Stomach (tissue), 4 donors: ENCODE data around the gene MMP25.

Experiments
- POLR2A ChIP-seq, 4 donors: fragments of 450-650 bp; IDR thresholded peaks; one replicate each; pipeline ENCODE4 v1.6.1; 2016; ENCODE audit warnings: antibody characterized with exemption in 4 of 4, control low read depth in 2 of 4, mild to moderate bottlenecking in 1 of 4, moderate library complexity in 1 of 4
- POLR2AphosphoS5 ChIP-seq, 3 donors: sonication (generic); formaldehyde crosslinking; IDR thresholded peaks; one replicate each; pipeline ENCODE4 v1.6.1; 2016; ENCODE audit warnings: antibody characterized with exemption in 3 of 3
- TF ChIP-seq, protein P1 (sequence below), 7 experiments: fragments of 450-650 bp in 4 of 7; fragments of 200-600 bp in 3 of 7; sonication (generic) in 3 of 7; IDR thresholded peaks; one replicate each; pipeline ENCODE4 v1.5.1; 2016 to 2019; ENCODE audit warnings: antibody characterized with exemption in 7 of 7, control low read depth in 2 of 7, mild to moderate bottlenecking in 1 of 7

DNA sequence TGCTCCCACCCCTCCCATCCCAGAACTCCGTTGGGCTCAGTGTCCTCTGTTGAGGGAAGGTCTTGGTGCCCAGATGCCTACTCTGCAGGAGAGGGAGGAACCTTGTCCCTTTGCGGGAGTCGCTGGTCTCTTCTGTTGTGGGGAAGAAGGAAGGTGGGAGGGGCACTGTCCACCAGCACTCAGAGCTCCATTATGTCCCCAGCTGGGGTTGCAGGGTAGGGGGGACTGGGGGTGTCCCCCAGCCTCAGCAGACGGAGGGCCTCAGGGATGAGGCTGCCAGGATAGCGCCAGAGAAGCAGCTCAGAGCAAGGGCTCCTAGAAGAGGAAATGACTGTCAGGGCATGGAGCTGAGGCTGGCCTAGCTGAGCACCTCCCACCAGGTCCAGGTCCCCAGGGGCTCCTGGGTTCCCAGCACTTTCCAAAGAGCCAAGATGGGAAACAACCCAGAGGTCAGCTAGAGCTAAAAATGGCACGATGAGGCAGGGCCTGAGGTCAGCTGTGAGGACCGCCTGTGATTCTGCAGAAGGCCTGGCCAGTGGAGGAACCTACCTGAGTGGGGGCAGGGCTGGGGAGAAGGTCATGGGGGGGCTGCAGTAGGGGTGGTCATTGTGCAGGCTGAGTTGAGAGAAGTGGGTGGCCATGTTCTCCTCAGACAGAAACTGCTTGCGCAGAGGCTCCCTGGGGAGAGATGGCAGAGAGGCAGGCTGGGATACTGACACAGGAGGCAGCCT lies 23.5 kb upstream of the MMP25 start:
- TF ChIP-seq POLR2A (IDR thresholded peaks at IDR 0.05): no peak
- TF ChIP-seq POLR2AphosphoS5 (IDR thresholded peaks at IDR 0.05): no peak
- TF ChIP-seq, protein P1, sequence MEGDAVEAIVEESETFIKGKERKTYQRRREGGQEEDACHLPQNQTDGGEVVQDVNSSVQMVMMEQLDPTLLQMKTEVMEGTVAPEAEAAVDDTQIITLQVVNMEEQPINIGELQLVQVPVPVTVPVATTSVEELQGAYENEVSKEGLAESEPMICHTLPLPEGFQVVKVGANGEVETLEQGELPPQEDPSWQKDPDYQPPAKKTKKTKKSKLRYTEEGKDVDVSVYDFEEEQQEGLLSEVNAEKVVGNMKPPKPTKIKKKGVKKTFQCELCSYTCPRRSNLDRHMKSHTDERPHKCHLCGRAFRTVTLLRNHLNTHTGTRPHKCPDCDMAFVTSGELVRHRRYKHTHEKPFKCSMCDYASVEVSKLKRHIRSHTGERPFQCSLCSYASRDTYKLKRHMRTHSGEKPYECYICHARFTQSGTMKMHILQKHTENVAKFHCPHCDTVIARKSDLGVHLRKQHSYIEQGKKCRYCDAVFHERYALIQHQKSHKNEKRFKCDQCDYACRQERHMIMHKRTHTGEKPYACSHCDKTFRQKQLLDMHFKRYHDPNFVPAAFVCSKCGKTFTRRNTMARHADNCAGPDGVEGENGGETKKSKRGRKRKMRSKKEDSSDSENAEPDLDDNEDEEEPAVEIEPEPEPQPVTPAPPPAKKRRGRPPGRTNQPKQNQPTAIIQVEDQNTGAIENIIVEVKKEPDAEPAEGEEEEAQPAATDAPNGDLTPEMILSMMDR (IDR thresholded peaks at IDR 0.05): no peak
